Measurements from ENCODE around the gene MZT1.
"Not testable (repeated sequence)": the region's sequence is repeated elsewhere in the genome, so short reads cannot be mapped to it uniquely, and the experiment has no call there.

Gene MZT1

GRCh38 chr13:72728290-72728605 lies 819 bp upstream of the MZT1 start:
- peaks cover 2 to 11% of the 10 kb centered on the region in 2 donors for H3K36me3 ChIP-seq (ENCODE audit: control insufficient read depth in 2 of 2, insufficient read depth in 2 of 2, low read length in 2 of 2)
- H3K4me1 ChIP-seq (ENCODE audit: control insufficient read depth in 2 of 2, insufficient read depth in 2 of 2, low read length in 2 of 2), result peaks cover 14 to 17% of the 10 kb centered on the region in 2 donors
- H3K9me3 ChIP-seq (ENCODE audit: control insufficient read depth in 2 of 2, low read length in 2 of 2), result no peaks in the 10 kb centered on the region
- peak overlapping the region; percentile 85 to 86 for H3K9ac ChIP-seq (ENCODE audit: low read depth in 1 of 2, low read length in 2 of 2)
- peak overlapping the region; percentile 93 to 97 for H3K4me3 ChIP-seq (ENCODE audit: low read length in 2 of 2)
- no peak overlapping the region for H3K27ac ChIP-seq (ENCODE audit: low read depth in 2 of 2, low read length in 2 of 2)
- H3K27me3 ChIP-seq (ENCODE audit: control insufficient read depth in 2 of 2, insufficient read depth in 2 of 2, low read length in 2 of 2), result no peaks in the 10 kb centered on the region

- Histone ChIP-seq H3K9ac (ENCODE audit: low read depth in 1 of 2, low read length in 2 of 2) (peak overlapping the region; percentile 86 to 89), H3K27me3 (ENCODE audit: control insufficient read depth in 2 of 2, insufficient read depth in 2 of 2, low read length in 2 of 2) (no peaks in the 10 kb centered on the region), H3K36me3 (ENCODE audit: control insufficient read depth in 2 of 2, insufficient read depth in 2 of 2, low read length in 2 of 2) (peaks cover 0 to 12% of the 10 kb centered on the region in 2 donors), H3K9me3 (ENCODE audit: control insufficient read depth in 2 of 2, low read length in 2 of 2) (no peaks in the 10 kb centered on the region), H3K4me1 (ENCODE audit: control insufficient read depth in 2 of 2, insufficient read depth in 2 of 2, low read length in 2 of 2) (peaks cover 14 to 17% of the 10 kb centered on the region in 2 donors), H3K27ac (ENCODE audit: low read depth in 2 of 2, low read length in 2 of 2) (peak overlapping the region; percentile 61 to 62), H3K4me3 (ENCODE audit: low read length in 2 of 2) (peak overlapping the region; percentile 93)
Observed at GRCh38 chr13:72726726-72727416, 558 bp downstream of the MZT1 start.

GRCh38 chr13:72726185-72726584 lies 1.2 kb downstream of the MZT1 start:
- H3K9ac ChIP-seq (ENCODE audit: low read depth in 1 of 2, low read length in 2 of 2); H3K27me3 ChIP-seq (ENCODE audit: control insufficient read depth in 2 of 2, insufficient read depth in 2 of 2, low read length in 2 of 2); H3K27ac ChIP-seq (ENCODE audit: low read depth in 2 of 2, low read length in 2 of 2); H3K9me3 ChIP-seq (ENCODE audit: control insufficient read depth in 2 of 2, low read length in 2 of 2): not testable (repeated sequence)
- Histone ChIP-seq H3K36me3 (ENCODE audit: control insufficient read depth in 2 of 2, insufficient read depth in 2 of 2, low read length in 2 of 2) (peaks cover 0 to 12% of the 10 kb centered on the region in 2 donors), H3K4me1 (ENCODE audit: control insufficient read depth in 2 of 2, insufficient read depth in 2 of 2, low read length in 2 of 2) (peaks cover 14 to 17% of the 10 kb centered on the region in 2 donors), H3K4me3 (ENCODE audit: low read length in 2 of 2) (peak overlapping the region; percentile 93)

GRCh38 chr13:72716776-72717175 lies 10.7 kb downstream of the MZT1 start:
- Histone ChIP-seq H3K36me3 (ENCODE audit: control insufficient read depth in 2 of 2, insufficient read depth in 2 of 2, low read length in 2 of 2) (peaks cover 21 to 32% of the 10 kb centered on the region in 2 donors), H3K9me3 (ENCODE audit: control insufficient read depth in 2 of 2, low read length in 2 of 2) (peaks cover 0 to 3% of the 10 kb centered on the region in 2 donors), H3K27me3 (ENCODE audit: control insufficient read depth in 2 of 2, insufficient read depth in 2 of 2, low read length in 2 of 2) (no peaks in the 10 kb centered on the region), H3K9ac (ENCODE audit: low read depth in 1 of 2, low read length in 2 of 2) (no peak overlapping the region), H3K4me1 (ENCODE audit: control insufficient read depth in 2 of 2, insufficient read depth in 2 of 2, low read length in 2 of 2) (no peaks in the 10 kb centered on the region), H3K4me3 (ENCODE audit: low read length in 2 of 2) (no peak overlapping the region), H3K27ac (ENCODE audit: low read depth in 2 of 2, low read length in 2 of 2) (no peak overlapping the region)

- H3K27ac ChIP-seq (ENCODE audit: low read depth in 2 of 2, low read length in 2 of 2), result no peak overlapping the region
- no peaks in the 10 kb centered on the region for H3K9me3 ChIP-seq (ENCODE audit: control insufficient read depth in 2 of 2, low read length in 2 of 2)
- H3K4me3 ChIP-seq (ENCODE audit: low read length in 2 of 2), result no peak overlapping the region
- H3K36me3 ChIP-seq (ENCODE audit: control insufficient read depth in 2 of 2, insufficient read depth in 2 of 2, low read length in 2 of 2), result no peaks in the 10 kb centered on the region
- H3K27me3 ChIP-seq (ENCODE audit: control insufficient read depth in 2 of 2, insufficient read depth in 2 of 2, low read length in 2 of 2), result no peaks in the 10 kb centered on the region
- no peaks in the 10 kb centered on the region for H3K4me1 ChIP-seq (ENCODE audit: control insufficient read depth in 2 of 2, insufficient read depth in 2 of 2, low read length in 2 of 2)
- H3K9ac ChIP-seq (ENCODE audit: low read depth in 1 of 2, low read length in 2 of 2), result no peak overlapping the region
Observed at GRCh38 chr13:72700509-72700908, 26.9 kb downstream of the MZT1 start.

GRCh38 chr13:72698164-72698563 lies 29.3 kb downstream of the MZT1 start:
- H3K27ac ChIP-seq (ENCODE audit: low read depth in 2 of 2, low read length in 2 of 2), result no peak overlapping the region
- H3K9me3 ChIP-seq (ENCODE audit: control insufficient read depth in 2 of 2, low read length in 2 of 2), result no peaks in the 10 kb centered on the region
- H3K27me3 ChIP-seq (ENCODE audit: control insufficient read depth in 2 of 2, insufficient read depth in 2 of 2, low read length in 2 of 2), result no peaks in the 10 kb centered on the region
- H3K36me3 ChIP-seq (ENCODE audit: control insufficient read depth in 2 of 2, insufficient read depth in 2 of 2, low read length in 2 of 2), result no peaks in the 10 kb centered on the region
- no peak overlapping the region for H3K9ac ChIP-seq (ENCODE audit: low read depth in 1 of 2, low read length in 2 of 2)
- no peaks in the 10 kb centered on the region for H3K4me1 ChIP-seq (ENCODE audit: control insufficient read depth in 2 of 2, insufficient read depth in 2 of 2, low read length in 2 of 2)
- no peak overlapping the region for H3K4me3 ChIP-seq (ENCODE audit: low read length in 2 of 2)

GRCh38 chr13:72696579-72696978 lies 30.9 kb downstream of the MZT1 start:
- no peaks in the 10 kb centered on the region for H3K4me1 ChIP-seq (ENCODE audit: control insufficient read depth in 2 of 2, insufficient read depth in 2 of 2, low read length in 2 of 2)

GRCh38 chr13:72694314-72694713 lies 33.1 kb downstream of the MZT1 start:
- Histone ChIP-seq H3K27ac (ENCODE audit: low read depth in 2 of 2, low read length in 2 of 2) (no peak overlapping the region), H3K9ac (ENCODE audit: low read depth in 1 of 2, low read length in 2 of 2) (no peak overlapping the region), H3K4me3 (ENCODE audit: low read length in 2 of 2) (no peak overlapping the region), H3K27me3 (ENCODE audit: control insufficient read depth in 2 of 2, insufficient read depth in 2 of 2, low read length in 2 of 2) (no peaks in the 10 kb centered on the region), H3K4me1 (ENCODE audit: control insufficient read depth in 2 of 2, insufficient read depth in 2 of 2, low read length in 2 of 2) (no peaks in the 10 kb centered on the region), H3K36me3 (ENCODE audit: control insufficient read depth in 2 of 2, insufficient read depth in 2 of 2, low read length in 2 of 2) (no peaks in the 10 kb centered on the region), H3K9me3 (ENCODE audit: control insufficient read depth in 2 of 2, low read length in 2 of 2) (no peaks in the 10 kb centered on the region)

More at GRCh38 chr13:72696579-72696978, 30.9 kb downstream of the MZT1 start:
- Histone ChIP-seq H3K9ac (ENCODE audit: low read depth in 1 of 2, low read length in 2 of 2) (no peak overlapping the region), H3K27ac (ENCODE audit: low read depth in 2 of 2, low read length in 2 of 2) (no peak overlapping the region), H3K9me3 (ENCODE audit: control insufficient read depth in 2 of 2, low read length in 2 of 2) (no peaks in the 10 kb centered on the region), H3K4me3 (ENCODE audit: low read length in 2 of 2) (no peak overlapping the region), H3K27me3 (ENCODE audit: control insufficient read depth in 2 of 2, insufficient read depth in 2 of 2, low read length in 2 of 2) (no peaks in the 10 kb centered on the region), H3K36me3 (ENCODE audit: control insufficient read depth in 2 of 2, insufficient read depth in 2 of 2, low read length in 2 of 2) (no peaks in the 10 kb centered on the region)

GRCh38 chr13:72693832-72694231 lies 33.6 kb downstream of the MZT1 start:
- no peaks in the 10 kb centered on the region for H3K4me1 ChIP-seq (ENCODE audit: control insufficient read depth in 2 of 2, insufficient read depth in 2 of 2, low read length in 2 of 2)
- H3K36me3 ChIP-seq (ENCODE audit: control insufficient read depth in 2 of 2, insufficient read depth in 2 of 2, low read length in 2 of 2), result no peaks in the 10 kb centered on the region
- no peaks in the 10 kb centered on the region for H3K9me3 ChIP-seq (ENCODE audit: control insufficient read depth in 2 of 2, low read length in 2 of 2)
- no peak overlapping the region for H3K27ac ChIP-seq (ENCODE audit: low read depth in 2 of 2, low read length in 2 of 2)
- no peaks in the 10 kb centered on the region for H3K27me3 ChIP-seq (ENCODE audit: control insufficient read depth in 2 of 2, insufficient read depth in 2 of 2, low read length in 2 of 2)
- H3K9ac ChIP-seq (ENCODE audit: low read depth in 1 of 2, low read length in 2 of 2), result no peak overlapping the region
- no peak overlapping the region for H3K4me3 ChIP-seq (ENCODE audit: low read length in 2 of 2)

- H3K36me3 ChIP-seq (ENCODE audit: control insufficient read depth in 2 of 2, insufficient read depth in 2 of 2, low read length in 2 of 2), result no peaks in the 10 kb centered on the region
- H3K4me3 ChIP-seq (ENCODE audit: low read length in 2 of 2), result no peak overlapping the region
- no peaks in the 10 kb centered on the region for H3K27me3 ChIP-seq (ENCODE audit: control insufficient read depth in 2 of 2, insufficient read depth in 2 of 2, low read length in 2 of 2)
- H3K4me1 ChIP-seq (ENCODE audit: control insufficient read depth in 2 of 2, insufficient read depth in 2 of 2, low read length in 2 of 2), result no peaks in the 10 kb centered on the region
- H3K9me3 ChIP-seq (ENCODE audit: control insufficient read depth in 2 of 2, low read length in 2 of 2), result no peaks in the 10 kb centered on the region
- no peak overlapping the region for H3K27ac ChIP-seq (ENCODE audit: low read depth in 2 of 2, low read length in 2 of 2)
- H3K9ac ChIP-seq (ENCODE audit: low read depth in 1 of 2, low read length in 2 of 2), result no peak overlapping the region
Observed at GRCh38 chr13:72692884-72693514, 34.4 kb downstream of the MZT1 start.
